ENCODE data around the gene MFAP4.

The MFAP4 gene

GRCh38 chr17:19409509-19409908 lies 22.5 kb upstream of the MFAP4 start:
- DNase-seq: peak in 1 of 2 experiments; percentile 23

GRCh38 chr17:19409066-19409465 lies 22.1 kb upstream of the MFAP4 start:
- no peak for DNase-seq

GRCh38 chr17:19408346-19408710 lies 21.3 kb upstream of the MFAP4 start:
- no peak for DNase-seq

GRCh38 chr17:19407601-19408345 lies 20.8 kb upstream of the MFAP4 start:
- no peak for DNase-seq

- DNase-seq: no peak
Observed at GRCh38 chr17:19405114-19405513, 18.1 kb upstream of the MFAP4 start.

GRCh38 chr17:19404264-19404663 lies 17.3 kb upstream of the MFAP4 start:
- no peak for DNase-seq

- DNase-seq: no peak
Observed at GRCh38 chr17:19403021-19403420, 16.0 kb upstream of the MFAP4 start.

GRCh38 chr17:19402171-19402570 lies 15.2 kb upstream of the MFAP4 start:
- DNase-seq: no peak

GRCh38 chr17:19401321-19402010 lies 14.5 kb upstream of the MFAP4 start:
- no peak for DNase-seq

GRCh38 chr17:19399750-19400450 lies 12.9 kb upstream of the MFAP4 start:
- DNase-seq: no peak

GRCh38 chr17:19398301-19399181 lies 11.6 kb upstream of the MFAP4 start:
- no peak for DNase-seq

- DNase-seq: no peak
Observed at GRCh38 chr17:19397556-19398041, 10.6 kb upstream of the MFAP4 start.

GRCh38 chr17:19392303-19392702 lies 5.3 kb upstream of the MFAP4 start:
- DNase-seq: no peak

- no peak for DNase-seq
Observed at GRCh38 chr17:19391432-19391831, 4.4 kb upstream of the MFAP4 start.

GRCh38 chr17:19390951-19391350 lies 4.0 kb upstream of the MFAP4 start:
- DNase-seq: no peak

GRCh38 chr17:19388791-19389785 lies 2.1 kb upstream of the MFAP4 start:
- DNase-seq: no peak

- no peak for DNase-seq
Observed at GRCh38 chr17:19387921-19388521, 1.0 kb upstream of the MFAP4 start.

GRCh38 chr17:19386051-19386929 lies 700 bp downstream of the MFAP4 start:
- no peak for DNase-seq

- no peak for DNase-seq
Observed at GRCh38 chr17:19385521-19385983, 1.4 kb downstream of the MFAP4 start.

All from activated CD4-positive, alpha-beta T cell treated with anti-CD3 and anti-CD28 coated beads, Interleukin-2, amount 50 U/mL, for 48 hours (primary cell).